GM21515 (cell line): Measurements from ENCODE around the gene LETM1.
"Not testable (repeated sequence)": the region's sequence is repeated elsewhere in the genome, so short reads cannot be mapped to it uniquely, and the experiment has no call there.

ENCODE experiments used
- ATAC-seq: cut with Tn5 transposase; IDR thresholded peaks from one replicate; pipeline ENCODE4 v1.9.1; 2021; ENCODE audit not compliant: unreplicated experiment

Gene LETM1

GRCh38 chr4:1852904-1853623 is 2.9 kb downstream of the LETM1 start:
- no peak for ATAC-seq

GRCh38 chr4:1851575-1852410 is 4.2 kb downstream of the LETM1 start:
- no peak for ATAC-seq

- no peak for ATAC-seq
Observed at GRCh38 chr4:1851160-1851559, 4.8 kb downstream of the LETM1 start.

DNA sequence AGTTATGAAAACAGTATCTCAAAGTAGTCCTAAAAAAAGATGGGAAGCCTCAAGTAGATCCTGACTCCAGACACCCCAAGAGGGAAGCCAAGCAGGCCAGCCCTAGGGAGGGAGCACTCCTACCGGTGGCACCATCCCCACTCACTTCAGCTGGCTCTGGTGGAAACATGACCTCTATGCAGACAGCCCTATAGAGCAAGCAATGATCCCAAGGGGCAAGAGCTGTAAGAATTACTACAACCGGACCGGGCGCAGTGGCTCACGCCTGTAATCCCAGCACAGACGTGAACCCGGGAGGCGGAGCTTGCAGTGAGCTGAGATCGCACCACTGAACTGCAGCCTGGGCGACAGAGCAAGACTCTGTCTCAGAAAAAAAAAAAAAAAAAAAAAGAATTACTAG is 5.7 kb downstream of the LETM1 start:
- no peak for ATAC-seq

DNA sequence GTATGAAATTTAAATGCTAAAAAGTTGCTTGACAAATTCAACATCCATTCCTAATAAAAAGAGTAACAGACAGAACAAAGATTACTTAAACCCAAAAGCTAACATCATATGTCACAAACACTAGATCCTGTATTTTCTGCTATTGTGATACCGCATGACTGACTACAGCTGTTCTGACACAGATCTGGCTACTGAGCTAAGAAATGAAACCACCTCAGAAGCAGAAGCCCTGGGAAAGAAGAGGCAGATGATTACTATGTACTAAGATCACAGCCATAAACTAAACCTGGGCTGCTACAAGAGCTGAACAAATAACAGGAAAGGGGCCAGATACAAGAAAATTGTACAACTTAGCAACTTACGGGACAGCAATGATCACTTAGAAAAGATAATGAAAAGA is 9.4 kb downstream of the LETM1 start:
- no peak for ATAC-seq

GRCh38 chr4:1844618-1845017 is 11.3 kb downstream of the LETM1 start:
- not testable (repeated sequence) for ATAC-seq

DNA sequence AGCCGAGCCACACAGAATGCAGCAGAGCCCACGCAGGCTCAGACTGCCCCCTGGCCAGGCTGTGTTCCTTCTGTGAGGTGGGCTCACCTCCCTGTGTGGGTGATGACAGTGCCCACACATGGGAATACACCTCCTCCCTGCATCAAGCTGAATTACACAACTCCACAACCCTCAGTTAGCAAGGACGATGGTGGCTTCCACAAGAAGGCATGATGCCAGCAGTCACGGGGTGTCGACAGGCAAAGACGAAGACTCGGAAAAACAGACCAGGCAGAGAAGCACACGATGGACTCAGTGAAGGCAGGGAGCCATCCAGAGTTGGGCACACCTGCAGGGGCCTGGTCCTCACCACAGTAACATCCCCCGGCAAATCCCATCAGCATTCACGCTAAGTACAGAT is 12.1 kb downstream of the LETM1 start:
- no peak for ATAC-seq

GRCh38 chr4:1842993-1843448 is 12.9 kb downstream of the LETM1 start:
- no peak for ATAC-seq

- ATAC-seq, result no peak
Observed at GRCh38 chr4:1842339-1842895, 13.5 kb downstream of the LETM1 start.

DNA sequence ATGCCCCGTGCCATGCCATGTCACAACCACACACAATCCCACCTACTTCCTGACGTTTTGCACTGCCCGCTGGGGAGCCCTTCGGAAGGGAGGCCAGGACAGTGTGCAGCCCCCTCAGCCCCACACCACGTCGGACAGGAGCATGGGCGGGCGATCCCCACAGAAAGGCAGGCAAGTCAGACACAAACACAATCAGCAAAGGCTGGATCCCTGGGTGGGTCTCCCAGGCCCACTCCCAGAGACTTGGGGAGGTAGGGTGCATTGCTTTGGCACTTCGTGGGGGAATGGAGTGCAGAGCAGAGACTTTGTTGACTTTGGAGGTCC is 14.1 kb downstream of the LETM1 start:
- no peak for ATAC-seq

GRCh38 chr4:1841201-1841886 is 14.6 kb downstream of the LETM1 start:
- ATAC-seq, result no peak

- ATAC-seq, result no peak
Observed at GRCh38 chr4:1839282-1839681, 16.7 kb downstream of the LETM1 start.

DNA sequence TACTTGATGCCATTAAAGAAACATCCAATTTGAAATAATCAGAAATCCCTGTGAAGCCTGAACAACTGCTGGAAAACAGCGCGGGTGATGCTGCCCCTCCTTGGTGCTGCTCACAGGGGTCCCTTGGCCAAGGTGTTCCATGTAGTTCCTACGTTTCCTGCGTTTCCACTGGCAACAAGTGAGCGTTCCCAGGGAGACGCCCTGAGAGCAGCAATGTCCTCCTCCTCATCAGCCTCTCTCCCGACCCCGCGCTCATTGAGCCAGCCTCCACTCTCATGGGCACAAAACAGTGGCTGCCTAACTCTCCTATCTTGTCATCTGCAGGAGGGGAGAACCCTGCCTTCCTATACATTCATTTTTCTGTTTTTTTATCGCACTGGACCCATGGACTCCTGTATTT is 18.9 kb downstream of the LETM1 start:
- ATAC-seq, result no peak

DNA sequence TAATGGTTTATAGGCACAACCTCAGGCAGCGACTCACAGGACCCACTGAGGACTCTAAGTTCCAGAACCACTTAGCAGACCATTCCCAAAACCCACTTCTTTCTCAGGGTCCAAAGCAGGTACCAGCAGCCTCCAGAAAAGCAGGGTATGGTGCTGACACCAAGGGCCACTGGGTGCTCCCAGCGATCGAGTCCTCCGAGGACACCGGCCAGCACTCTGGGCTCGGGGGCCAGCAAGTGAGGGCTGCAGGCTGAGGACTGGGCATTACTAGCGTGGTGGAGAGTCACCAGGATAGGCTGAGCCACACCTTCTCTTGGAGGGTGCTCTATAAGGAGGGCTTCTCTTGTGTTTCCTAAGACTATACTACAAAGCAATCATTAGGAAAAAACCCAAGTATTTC is 19.3 kb downstream of the LETM1 start:
- no peak for ATAC-seq

GRCh38 chr4:1835836-1836235 is 20.1 kb downstream of the LETM1 start:
- ATAC-seq, result not testable (repeated sequence)

- ATAC-seq, result no peak
Observed at GRCh38 chr4:1834047-1834775, 21.7 kb downstream of the LETM1 start.

DNA sequence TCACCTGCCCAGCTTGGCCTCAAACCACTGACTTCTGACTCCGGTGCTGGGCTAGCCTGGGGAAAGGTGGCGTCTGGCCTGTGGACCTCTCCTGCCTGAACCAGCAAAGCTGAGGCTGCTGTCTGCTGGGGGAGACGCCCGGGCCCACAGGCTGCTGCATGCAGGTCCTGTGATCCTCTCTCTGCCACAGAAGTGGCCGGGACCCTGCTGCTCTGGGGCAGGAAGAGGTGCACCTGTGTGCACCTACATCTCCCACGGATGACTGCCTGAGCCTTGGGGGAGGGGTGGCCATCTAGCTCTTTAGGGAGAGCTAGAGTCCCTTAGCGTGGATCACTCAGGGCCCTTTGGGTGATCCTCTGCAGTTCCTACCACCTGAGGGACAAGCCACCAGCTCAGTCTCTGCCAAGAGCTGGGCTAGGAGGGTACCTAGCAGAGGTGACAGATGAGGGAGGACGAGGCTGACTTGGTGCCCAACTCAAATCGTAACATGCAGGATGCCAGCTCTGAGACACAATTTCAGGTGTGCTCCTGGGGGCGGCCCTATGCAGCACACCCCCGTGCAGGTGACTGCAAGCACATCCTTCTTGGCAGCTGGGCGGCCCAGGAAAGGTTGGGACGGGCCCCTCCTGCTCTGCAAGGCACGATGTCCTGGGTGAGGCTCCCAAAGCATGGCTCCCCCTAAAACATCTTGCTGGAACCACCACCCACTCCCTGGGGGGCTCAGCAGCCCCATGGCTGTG is 22.5 kb downstream of the LETM1 start:
- no peak for ATAC-seq

DNA sequence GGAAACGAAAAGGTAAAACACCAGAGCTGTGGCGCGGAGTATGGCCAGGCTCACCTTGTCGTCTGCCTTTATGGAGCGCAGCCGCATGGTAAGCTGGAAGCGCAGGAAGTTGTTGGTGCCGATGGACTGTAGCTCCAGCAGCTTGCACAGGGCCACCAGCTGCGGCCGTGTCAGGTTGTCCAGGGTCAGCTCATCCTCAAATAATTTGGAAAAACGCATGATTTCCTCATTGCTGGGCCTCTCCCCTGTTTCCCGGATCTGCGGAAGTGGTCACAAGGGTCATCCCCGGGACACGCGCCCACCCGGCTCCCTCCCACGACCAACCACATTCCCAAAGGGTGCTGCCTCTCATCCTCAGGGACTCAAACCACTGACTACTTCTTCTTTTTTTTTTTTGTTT is 23.3 kb downstream of the LETM1 start:
- no peak for ATAC-seq

GRCh38 chr4:1831331-1831730 is 24.6 kb downstream of the LETM1 start:
- no peak for ATAC-seq

- ATAC-seq, result no peak
Observed at GRCh38 chr4:1830642-1831228, 25.2 kb downstream of the LETM1 start.
